ENCODE results near the gene PPARA.

DNA sequence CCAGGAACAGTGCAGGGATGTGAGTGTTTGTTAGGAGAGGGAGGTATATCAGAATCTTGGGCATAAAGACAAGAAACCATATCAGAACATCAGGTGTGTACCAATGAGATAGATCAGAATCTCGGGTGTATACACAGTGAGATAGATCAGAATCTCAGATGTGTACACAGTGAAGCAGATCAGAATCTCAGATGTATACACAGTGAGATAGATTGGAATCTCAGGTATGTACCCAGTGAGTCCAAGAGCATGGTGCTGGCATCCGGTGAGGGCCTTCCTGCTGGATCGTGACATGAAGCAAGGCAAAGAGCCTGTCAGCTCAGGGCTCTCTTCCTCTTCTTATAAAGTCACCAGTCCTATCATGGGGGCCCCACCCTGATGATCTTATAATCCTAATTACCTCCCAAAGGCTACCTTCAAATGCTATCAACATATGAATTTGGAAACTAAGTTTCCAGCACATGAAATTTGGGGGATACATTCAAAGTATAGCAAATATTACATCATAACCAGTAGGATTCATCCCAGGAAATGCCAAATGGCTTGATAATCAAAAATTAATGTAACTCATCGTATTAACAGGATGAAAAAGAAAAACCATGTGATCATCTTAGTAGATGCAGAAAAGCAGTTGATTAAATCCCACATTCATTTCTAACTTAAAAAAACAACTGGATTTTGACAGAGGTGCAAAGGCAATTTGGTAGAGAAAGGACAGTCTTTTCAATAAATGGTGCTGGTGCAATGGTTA lies 28.6 kb downstream of the PPARA start:
- TF ChIP-seq CTCF (IDR thresholded peaks at IDR 0.05): no peak
- TF ChIP-seq POLR2A (IDR thresholded peaks at IDR 0.05): no peak
